GM18951 (cell line): ENCODE results near the gene SLC30A3.

ENCODE experiments used
- POLR2A ChIP-seq: IDR thresholded peaks from 4 replicates; pipeline ENCODE4 v1.6.1; 2011; ENCODE audit warnings: mild to moderate bottlenecking; ENCODE audit not compliant: insufficient read length, insufficient read depth; ENCODE audit errors: extremely low read depth
- in situ Hi-C: fragments of 300-500 bp; cut with MboI; formaldehyde crosslinking; loops from one replicate; pipeline ENCODE4 v1.12.0; 2022; ENCODE audit warnings: low sequenced_read_pairs, mixed read lengths, inconsistent platforms; ENCODE audit not compliant: unreplicated experiment

The SLC30A3 gene

GRCh38 chr2:27298391-27299080 is 35.7 kb upstream of the SLC30A3 start:
- in situ Hi-C loops: no loop called here
- TF ChIP-seq POLR2A: no peak

GRCh38 chr2:27297195-27297594 is 34.3 kb upstream of the SLC30A3 start:
- no peak for TF ChIP-seq POLR2A
- in situ Hi-C loops: no loop called here

- in situ Hi-C loops: no loop called here
- no peak for TF ChIP-seq POLR2A
Measured at GRCh38 chr2:27296481-27296880, 33.6 kb upstream of the SLC30A3 start.

- no peak for TF ChIP-seq POLR2A
- in situ Hi-C loops: no loop called here
Measured at GRCh38 chr2:27294928-27295327, 32.1 kb upstream of the SLC30A3 start.

GRCh38 chr2:27291865-27292264 is 29.0 kb upstream of the SLC30A3 start:
- in situ Hi-C loops: no loop called here

GRCh38 chr2:27290549-27290948 is 27.7 kb upstream of the SLC30A3 start:
- TF ChIP-seq POLR2A: no peak
- in situ Hi-C loops: no loop called here

More at GRCh38 chr2:27291865-27292264, 29.0 kb upstream of the SLC30A3 start:
- TF ChIP-seq POLR2A: no peak

GRCh38 chr2:27288610-27289009 is 25.8 kb upstream of the SLC30A3 start:
- TF ChIP-seq POLR2A: no peak
- in situ Hi-C loops: loop anchor here (10.0 kb wide), 1 partner anchor 184 kb away; no protein-coding TSS in a partner anchor

GRCh38 chr2:27285481-27285880 is 22.6 kb upstream of the SLC30A3 start:
- in situ Hi-C loops: loop anchor here (10.0 kb wide), 1 partner anchor 181 kb away; no protein-coding TSS in a partner anchor

GRCh38 chr2:27284996-27285395 is 22.1 kb upstream of the SLC30A3 start:
- in situ Hi-C loops: loop anchor here (10.0 kb wide), 1 partner anchor 180 kb away; no protein-coding TSS in a partner anchor
- TF ChIP-seq POLR2A: no peak

More at GRCh38 chr2:27285481-27285880, 22.6 kb upstream of the SLC30A3 start:
- no peak for TF ChIP-seq POLR2A

GRCh38 chr2:27282892-27283291 is 20.0 kb upstream of the SLC30A3 start:
- TF ChIP-seq POLR2A: no peak
- in situ Hi-C loops: loop anchor here (10.0 kb wide), 1 partner anchor 178 kb away; no protein-coding TSS in a partner anchor

GRCh38 chr2:27281855-27282559 is 19.2 kb upstream of the SLC30A3 start, which contains the start of gene TRIM54:
Gene TRIM54 (plus strand): TSS chr2:27282429. CDS start chr2:27282732, 303 bp downstream.
- in situ Hi-C loops: loop anchor here (10.0 kb wide), 1 partner anchor 177 kb away; no protein-coding TSS in a partner anchor
- no peak for TF ChIP-seq POLR2A

GRCh38 chr2:27281442-27281841 is 18.6 kb upstream of the SLC30A3 start:
- in situ Hi-C loops: loop anchor here (10.0 kb wide), 1 partner anchor 177 kb away; no protein-coding TSS in a partner anchor

GRCh38 chr2:27280826-27281225 is 18.0 kb upstream of the SLC30A3 start:
- in situ Hi-C loops: loop anchor here (10.0 kb wide), 1 partner anchor 176 kb away; no protein-coding TSS in a partner anchor
- TF ChIP-seq POLR2A: no peak

More at GRCh38 chr2:27281442-27281841, 18.6 kb upstream of the SLC30A3 start:
- TF ChIP-seq POLR2A: no peak
